Measurements from ENCODE around the gene H2BW1. TPM values are rescaled to one million over a fixed set of nuclear protein-coding genes. Genes with fewer than 3 reads are reported as not detected.
"Not testable (repeated sequence)": the region's sequence is repeated elsewhere in the genome, so short reads cannot be mapped to it uniquely, and the experiment has no call there.

The H2BW1 gene
- total RNA-seq, 2 donors from 2014 or later: not detected

- H3K36me3 ChIP-seq: no peaks in the 10 kb centered on the region
- H3K4me1 ChIP-seq (replicated peaks): no peaks in the 10 kb centered on the region
- 50% methylated on average over 5 of the region's 5 CpGs for WGBS
- no peaks in the 10 kb centered on the region for H3K9me3 ChIP-seq
- no peak overlapping the region for H3K4me3 ChIP-seq
- H3K27ac ChIP-seq: no peak overlapping the region
- TF ChIP-seq CTCF (IDR thresholded peaks at IDR 0.05) (no peak), POLR2AphosphoS5 (IDR thresholded peaks at IDR 0.05) (no peak), POLR2A (IDR thresholded peaks at IDR 0.05) (no peak)
- intact Hi-C loops (cut with DNase I): no loop called here
- no peaks in the 10 kb centered on the region for H3K27me3 ChIP-seq (replicated peaks; ENCODE audit: insufficient read depth)
- DNase-seq (ENCODE audit: low spot score): no peak
Measured at GRCh38 chrX:103999234-103999633, 14.3 kb downstream of the H2BW1 start.

GRCh38 chrX:103983508-103983907 is 30.0 kb downstream of the H2BW1 start:
- DNase-seq (ENCODE audit: low spot score); H3K27ac ChIP-seq; intact Hi-C loops (cut with DNase I); H3K4me1 ChIP-seq (replicated peaks); H3K4me3 ChIP-seq; H3K9me3 ChIP-seq; H3K36me3 ChIP-seq; H3K27me3 ChIP-seq (replicated peaks; ENCODE audit: insufficient read depth): not testable (repeated sequence)
- no CpG with 5 or more reads among the region's 13 CpGs for WGBS

GRCh38 chrX:103962411-103963278 is 50.9 kb downstream of the H2BW1 start, which contains the start of gene TMSB15B:
Gene TMSB15B, plus strand, starts transcription at chrX:103962627.
- H3K27ac ChIP-seq; H3K36me3 ChIP-seq; H3K9me3 ChIP-seq; intact Hi-C loops (cut with DNase I); H3K4me1 ChIP-seq (replicated peaks); DNase-seq (ENCODE audit: low spot score); H3K4me3 ChIP-seq; H3K27me3 ChIP-seq (replicated peaks; ENCODE audit: insufficient read depth): not testable (repeated sequence)
- no CpG with 5 or more reads among the region's 55 CpGs for WGBS

Other genes starting within 250 kb of the H2BW1 start
- gene PLP1, start 236.9 kb downstream of the H2BW1 start, total RNA-seq: 10 to 100 TPM in 1 of 2 donors, 1 to 10 TPM in 1; 2.9 to 77.5 TPM
- 1 to 10 TPM; 2.8 to 4.5 TPM for gene RAB9B, start 181.5 kb downstream of the H2BW1 start, total RNA-seq
- 10 to 100 TPM in 1 of 2 donors, 1 to 10 TPM in 1; 8.2 to 10.4 TPM for gene TMSB15B, start 51.1 kb downstream of the H2BW1 start, total RNA-seq
- 1 to 10 TPM in 1 of 2 donors, not detected in 1; 4.2 TPM for gene H2BW2, start 26.2 kb upstream of the H2BW1 start, total RNA-seq
- gene TMSB15C, start 62.5 kb upstream of the H2BW1 start, total RNA-seq: 1 to 10 TPM; 1.2 to 6.4 TPM
- 10 to 100 TPM in 1 of 2 donors, under 1 TPM in 1; 0.14 to 17.2 TPM for gene ZCCHC18, start 98.8 kb upstream of the H2BW1 start, total RNA-seq
- gene SLC25A53, start 143.3 kb upstream of the H2BW1 start, total RNA-seq: 10 to 100 TPM; 12.1 to 13.1 TPM
- gene FAM199X, start 152.7 kb upstream of the H2BW1 start, total RNA-seq: 10 to 100 TPM; 22.2 to 28.5 TPM
- 10 to 100 TPM in 1 of 2 donors, not detected in 1; 31.9 TPM for gene ESX1, start 241.2 kb upstream of the H2BW1 start, total RNA-seq